Measurements from ENCODE around the gene CYP4F2. TPM values are rescaled to one million over a fixed set of nuclear protein-coding genes. Genes with fewer than 3 reads are reported as not detected.

CYP4F2 gene
- total RNA-seq: not detected in 2 replicates

GRCh38 chr19:15897738-15898276, at the start of gene CYP4F2:
Gene CYP4F2, minus strand, starts transcription at chr19:15898074. Its CDS starts 463 bp downstream, at chr19:15897611.
- no peak within 1 kb of the TSS for H3K4me3 ChIP-seq (ENCODE audit: insufficient read depth, low read length)
- no peak for DNase-seq (ENCODE audit: insufficient read length, low spot score, missing footprints)
- H3K27ac ChIP-seq (ENCODE audit: low read depth, low read length): no peak within 1 kb of the TSS
- no peak within 1 kb of the TSS for H3K4me2 ChIP-seq (ENCODE audit: insufficient read depth, low read length)
- H4K20me1 ChIP-seq (ENCODE audit: insufficient read depth, low read length): no peaks in the 10 kb centered on the region
- TF ChIP-seq CTCF (IDR thresholded peaks at IDR 0.05; ENCODE audit: extremely low read depth, low read depth, low read length): no peak
- H2AFZ ChIP-seq (ENCODE audit: low read length): no peak within 1 kb of the TSS
- H3K9me3 ChIP-seq (ENCODE audit: low read depth, low read length): no peaks in the 10 kb centered on the region
- H3K4me1 ChIP-seq (ENCODE audit: insufficient read depth, low read length): no peaks in the 10 kb centered on the region
- H3K27me3 ChIP-seq (ENCODE audit: insufficient read depth, low read length): no peaks in the 10 kb centered on the region
- H3K79me2 ChIP-seq (ENCODE audit: insufficient read depth, low read length): no peaks in the 10 kb centered on the region
- no peaks in the 10 kb centered on the region for H3K36me3 ChIP-seq (ENCODE audit: insufficient read depth, low read length)

- Histone ChIP-seq H4K20me1 (ENCODE audit: insufficient read depth, low read length) (no peaks in the 10 kb centered on the region), H3K4me3 (ENCODE audit: insufficient read depth, low read length) (no peak overlapping the region), H3K9me3 (ENCODE audit: low read depth, low read length) (peaks cover 3% of the 10 kb centered on the region), H3K27me3 (ENCODE audit: insufficient read depth, low read length) (no peaks in the 10 kb centered on the region), H3K4me2 (ENCODE audit: insufficient read depth, low read length) (no peak overlapping the region), H3K79me2 (ENCODE audit: insufficient read depth, low read length) (no peaks in the 10 kb centered on the region), H3K27ac (ENCODE audit: low read depth, low read length) (no peak overlapping the region), H2AFZ (ENCODE audit: low read length) (no peak overlapping the region), H3K4me1 (ENCODE audit: insufficient read depth, low read length) (no peaks in the 10 kb centered on the region), H3K36me3 (ENCODE audit: insufficient read depth, low read length) (no peaks in the 10 kb centered on the region)
- TF ChIP-seq CTCF (IDR thresholded peaks at IDR 0.05; ENCODE audit: extremely low read depth, low read depth, low read length): no peak
- no peak for DNase-seq (ENCODE audit: insufficient read length, low spot score, missing footprints)
Measured at GRCh38 chr19:15945301-15945700, 47.4 kb upstream of the CYP4F2 start.

GRCh38 chr19:15944401-15944800, 46.5 kb upstream of the CYP4F2 start:
- no peak for TF ChIP-seq CTCF (IDR thresholded peaks at IDR 0.05; ENCODE audit: extremely low read depth, low read depth, low read length)
- Histone ChIP-seq H4K20me1 (ENCODE audit: insufficient read depth, low read length) (no peaks in the 10 kb centered on the region), H3K27ac (ENCODE audit: low read depth, low read length) (no peak overlapping the region), H3K9me3 (ENCODE audit: low read depth, low read length) (peaks cover 3% of the 10 kb centered on the region), H3K27me3 (ENCODE audit: insufficient read depth, low read length) (no peaks in the 10 kb centered on the region), H2AFZ (ENCODE audit: low read length) (no peak overlapping the region), H3K36me3 (ENCODE audit: insufficient read depth, low read length) (no peaks in the 10 kb centered on the region), H3K79me2 (ENCODE audit: insufficient read depth, low read length) (no peaks in the 10 kb centered on the region), H3K4me3 (ENCODE audit: insufficient read depth, low read length) (no peak overlapping the region), H3K4me2 (ENCODE audit: insufficient read depth, low read length) (no peak overlapping the region), H3K4me1 (ENCODE audit: insufficient read depth, low read length) (no peaks in the 10 kb centered on the region)
- no peak for DNase-seq (ENCODE audit: insufficient read length, low spot score, missing footprints)

- no peak for TF ChIP-seq CTCF (IDR thresholded peaks at IDR 0.05; ENCODE audit: extremely low read depth, low read depth, low read length)
- Histone ChIP-seq H2AFZ (ENCODE audit: low read length) (no peak overlapping the region), H3K79me2 (ENCODE audit: insufficient read depth, low read length) (no peaks in the 10 kb centered on the region), H3K27ac (ENCODE audit: low read depth, low read length) (no peak overlapping the region), H3K4me3 (ENCODE audit: insufficient read depth, low read length) (no peak overlapping the region), H3K27me3 (ENCODE audit: insufficient read depth, low read length) (no peaks in the 10 kb centered on the region), H3K36me3 (ENCODE audit: insufficient read depth, low read length) (no peaks in the 10 kb centered on the region), H3K9me3 (ENCODE audit: low read depth, low read length) (no peaks in the 10 kb centered on the region), H3K4me1 (ENCODE audit: insufficient read depth, low read length) (no peaks in the 10 kb centered on the region), H4K20me1 (ENCODE audit: insufficient read depth, low read length) (no peaks in the 10 kb centered on the region), H3K4me2 (ENCODE audit: insufficient read depth, low read length) (no peak overlapping the region)
- no peak for DNase-seq (ENCODE audit: insufficient read length, low spot score, missing footprints)
Measured at GRCh38 chr19:15937771-15938170, 39.9 kb upstream of the CYP4F2 start.
